H9 (cell line): Measurements from ENCODE around the gene CTIF. TPM values are rescaled to one million over a fixed set of nuclear protein-coding genes. Genes with fewer than 3 reads are reported as not detected.

ENCODE experiments used
- DNase-seq: peaks from one replicate; pipeline ENCODE4 v3.0.0-alpha.2; 2017
- H2AFZ ChIP-seq: one replicate; pipeline ENCODE4 v1.6.1; 2013; ENCODE audit warnings: mild to moderate bottlenecking, low read length, control low read depth, moderate library complexity
- H2AK5ac ChIP-seq: 2 replicates; pipeline ENCODE4 v1.6.1; 2013; ENCODE audit warnings: low read length, control low read depth, mixed read lengths; ENCODE audit not compliant: insufficient read length
- H2BK120ac ChIP-seq: one replicate; pipeline ENCODE4 v1.6.1; 2013; ENCODE audit warnings: low read depth, mild to moderate bottlenecking, low read length, control low read depth, inconsistent platforms; ENCODE audit not compliant: poor library complexity, severe bottlenecking
- H2BK12ac ChIP-seq: 2 replicates; pipeline ENCODE4 v1.6.1; 2013; ENCODE audit warnings: low read length, control low read depth, mixed read lengths, low read depth; ENCODE audit not compliant: insufficient read length
- H2BK15ac ChIP-seq: 2 replicates; pipeline ENCODE4 v1.6.1; 2013; ENCODE audit warnings: low read depth, low read length, control low read depth
- H2BK20ac ChIP-seq: one replicate; pipeline ENCODE4 v1.6.1; 2013; ENCODE audit warnings: low read depth, mild to moderate bottlenecking, low read length, control low read depth, inconsistent platforms; ENCODE audit not compliant: poor library complexity, severe bottlenecking
- H2BK5ac ChIP-seq: 2 replicates; pipeline ENCODE4 v1.6.1; 2013; ENCODE audit warnings: low read length, control low read depth, mixed read lengths; ENCODE audit not compliant: insufficient read length
- H3K14ac ChIP-seq: 2 replicates; pipeline ENCODE4 v1.6.1; 2013; ENCODE audit warnings: low read length, control low read depth; ENCODE audit not compliant: insufficient read depth
- H3K18ac ChIP-seq: 2 replicates; pipeline ENCODE4 v1.6.1; 2013; ENCODE audit warnings: low read depth, mild to moderate bottlenecking, mixed read lengths, low read length, control low read depth; ENCODE audit not compliant: insufficient read length
- H3K23ac ChIP-seq: 2 replicates; pipeline ENCODE4 v1.6.1; 2013; ENCODE audit warnings: low read length, control low read depth, mixed read lengths, low read depth; ENCODE audit not compliant: insufficient read length
- H3K23me2 ChIP-seq: 2 replicates; pipeline ENCODE4 v1.6.1; 2013; ENCODE audit warnings: low read depth, mild to moderate bottlenecking, mixed read lengths, low read length, control low read depth; ENCODE audit not compliant: insufficient read length, poor library complexity, severe bottlenecking
- H3K27ac ChIP-seq: 2 replicates; pipeline ENCODE4 v1.5.1; 2013; ENCODE audit warnings: low read length, control low read depth, mixed read lengths, low read depth; ENCODE audit not compliant: insufficient read length
- H3K27me3 ChIP-seq: 2 replicates; pipeline ENCODE4 v1.6.1; 2013; ENCODE audit warnings: low read length, control low read depth, inconsistent platforms; ENCODE audit not compliant: insufficient read depth
- H3K4ac ChIP-seq: 2 replicates; pipeline ENCODE4 v1.6.1; 2013; ENCODE audit warnings: low read depth, mild to moderate bottlenecking, control low read depth, inconsistent platforms, low read length, moderate library complexity
- H3K4me1 ChIP-seq: 2 replicates; pipeline ENCODE4 v1.6.1; 2013; ENCODE audit warnings: low read length, control low read depth, inconsistent platforms; ENCODE audit not compliant: insufficient read depth
- H3K4me2 ChIP-seq: 2 replicates; pipeline ENCODE4 v1.6.1; 2013; ENCODE audit warnings: low read length, control low read depth, mixed read lengths; ENCODE audit not compliant: insufficient read length, insufficient read depth
- H3K56ac ChIP-seq: 2 replicates; pipeline ENCODE4 v1.6.1; 2013; ENCODE audit warnings: low read depth, mild to moderate bottlenecking, mixed read lengths, low read length, control low read depth; ENCODE audit not compliant: insufficient read length
- H3K79me1 ChIP-seq: 2 replicates; pipeline ENCODE4 v1.6.1; 2013; ENCODE audit warnings: low read depth, mild to moderate bottlenecking, moderate library complexity, low read length, control low read depth, inconsistent platforms; ENCODE audit not compliant: insufficient read depth, poor library complexity, severe bottlenecking
- H3K79me2 ChIP-seq: 2 replicates; pipeline ENCODE4 v1.6.1; 2013; ENCODE audit warnings: low read length, control low read depth, inconsistent platforms; ENCODE audit not compliant: insufficient read depth
- H3K9ac ChIP-seq: 2 replicates; pipeline ENCODE4 v1.6.1; 2013; ENCODE audit warnings: low read length, control low read depth, mixed read lengths; ENCODE audit not compliant: insufficient read length; ENCODE audit errors: extremely low read depth
- H3K9me3 ChIP-seq: one replicate; pipeline ENCODE4 v1.6.1; 2013; ENCODE audit warnings: low read depth, low read length, inconsistent platforms; ENCODE audit not compliant: control insufficient read depth
- H3T11ph ChIP-seq: one replicate; pipeline ENCODE4 v1.6.1; 2013; ENCODE audit warnings: mild to moderate bottlenecking, low read length, control low read depth, inconsistent platforms
- H4K20me1 ChIP-seq: one replicate; pipeline ENCODE4 v1.6.1; 2013; ENCODE audit not compliant: control insufficient read depth, insufficient read length, insufficient read depth
- H4K5ac ChIP-seq: 2 replicates; pipeline ENCODE4 v1.6.1; 2013; ENCODE audit warnings: low read depth, mild to moderate bottlenecking, mixed read lengths, low read length, control low read depth; ENCODE audit not compliant: insufficient read length
- H4K8ac ChIP-seq: replicated peaks from 2 replicates; pipeline ENCODE4 v1.6.1; 2013; ENCODE audit warnings: low read length, control low read depth, mixed read lengths, low read depth; ENCODE audit not compliant: insufficient read length
- H4K91ac ChIP-seq: 2 replicates; pipeline ENCODE4 v1.6.1; 2013; ENCODE audit warnings: low read depth, mild to moderate bottlenecking, moderate library complexity, mixed read lengths, low read length, control low read depth; ENCODE audit not compliant: insufficient read length
- H3K27ac Mint-ChIP-seq, 3 experiments: 2 replicates in 2 of 3; 3 replicates in 1 of 3; pipeline ENCODE4 v1.8.0; 2020 to 2021; ENCODE audit warnings: mixed read lengths in 3 of 3, mild to moderate bottlenecking in 1 of 3, moderate library complexity in 1 of 3
- H3K27me3 Mint-ChIP-seq: 2 replicates; pipeline ENCODE4 v1.8.0; 2021; ENCODE audit warnings: low read depth, mild to moderate bottlenecking, moderate library complexity, mixed read lengths
- H3K36me3 Mint-ChIP-seq, 3 experiments: 2 replicates in 2 of 3; 3 replicates in 1 of 3; pipeline ENCODE4 v1.8.0; 2020 to 2021; ENCODE audit warnings: low read depth in 3 of 3, mixed read lengths in 3 of 3; ENCODE audit not compliant: insufficient read depth in 1 of 3
- H3K4me1 Mint-ChIP-seq, 2 experiments: 2 replicates each; pipeline ENCODE4 v1.8.0; 2020; ENCODE audit warnings: mixed read lengths in 2 of 2
- H3K4me3 Mint-ChIP-seq, 2 experiments: 2 replicates in 1 of 2; 3 replicates in 1 of 2; pipeline ENCODE4 v1.8.0; 2020 to 2021; ENCODE audit warnings: mild to moderate bottlenecking in 2 of 2, mixed read lengths in 2 of 2, moderate library complexity in 1 of 2
- H3K9me3 Mint-ChIP-seq, 2 experiments: 2 replicates in 1 of 2; 3 replicates in 1 of 2; pipeline ENCODE4 v1.8.0; 2020; ENCODE audit warnings: mild to moderate bottlenecking in 2 of 2, mixed read lengths in 2 of 2, moderate library complexity in 1 of 2
- CTCF ChIP-seq: fragments of 200-600 bp; sonication (generic); conservative IDR thresholded peaks from 3 replicates; pipeline ENCODE4 v1.8.0; 2021; ENCODE audit warnings: antibody characterized with exemption, mild to moderate bottlenecking
- WGBS: extraction: QIAGEN DNeasy Blood & Tissue Kit; methylation state at CpG from one replicate; pipeline ENCODE4 v1.1.7; 2013; ENCODE audit warnings: missing lambda C conversion rate, low lambda C conversion rate, mixed read lengths; ENCODE audit not compliant: insufficient read length; ENCODE audit errors: extremely low coverage; 5-methylcytosine and 5-hydroxymethylcytosine counted together
- total RNA-seq: library from RNA; stranded (reverse); gene quantifications from 2 replicates; pipeline ENCODE4 v1.2.1, GENCODE V29; 2021

CTIF gene
- total RNA-seq, 1 experiment from 2014 or later = 15.8 TPM

- Histone ChIP-seq H2BK15ac (no peak overlapping the region), H3K18ac (no peak overlapping the region), H2BK5ac (no peak overlapping the region), H3K14ac (no peak overlapping the region; the same call in 1 of the 2 replicates), H3K23ac (no peak overlapping the region), H3K4me1 (no peaks in the 10 kb centered on the region), H3K79me1 (no peaks in the 10 kb centered on the region), H2AFZ (no peak overlapping the region), H3K9me3 (no peaks in the 10 kb centered on the region), H4K91ac (no peak overlapping the region), H3K27me3 (no peaks in the 10 kb centered on the region), H2BK20ac (no peak overlapping the region), H3K23me2 (no peaks in the 10 kb centered on the region), H4K5ac (no peak overlapping the region), H3K56ac (no peak overlapping the region), H2AK5ac (no peak overlapping the region), H2BK120ac (no peak overlapping the region), H3K4me2 (no peak overlapping the region), H4K8ac (no peak overlapping the region), H3T11ph (no peak overlapping the region), H3K27ac (no peak overlapping the region), H3K79me2 (no peaks in the 10 kb centered on the region), H2BK12ac (no peak overlapping the region), H3K9ac (no peak overlapping the region), H4K20me1 (no peaks in the 10 kb centered on the region), H3K4ac (no peak overlapping the region)
- DNase-seq = peak; percentile 14
- no peak for TF ChIP-seq CTCF
- H3K36me3 Mint-ChIP-seq = peaks cover 0 to 9% (median 4%) of the 10 kb centered on the region in 3 experiments; a peak in 5 of 7 replicates
- H3K9me3 Mint-ChIP-seq = peaks cover 5 to 8% of the 10 kb centered on the region in 2 experiments; a peak in 3 of 5 replicates
- H3K27ac Mint-ChIP-seq = no peak overlapping the region; a peak in 1 of 7 replicates
- no peak overlapping the region for H3K4me3 Mint-ChIP-seq
- no peaks in the 10 kb centered on the region for H3K4me1 Mint-ChIP-seq
- no CpG with 5 or more reads among the region's 11 CpGs for WGBS
- H3K27me3 Mint-ChIP-seq = no peaks in the 10 kb centered on the region; the same call in 1 of the 2 replicates
These were observed 281.1 kb downstream of the CTIF start for GRCh38 chr18:48819781-48820482.
